ENCODE data around the gene METTL27.
"Not testable (repeated sequence)": the region's sequence is repeated elsewhere in the genome, so short reads cannot be mapped to it uniquely, and the experiment has no call there.

Gene METTL27

DNA sequence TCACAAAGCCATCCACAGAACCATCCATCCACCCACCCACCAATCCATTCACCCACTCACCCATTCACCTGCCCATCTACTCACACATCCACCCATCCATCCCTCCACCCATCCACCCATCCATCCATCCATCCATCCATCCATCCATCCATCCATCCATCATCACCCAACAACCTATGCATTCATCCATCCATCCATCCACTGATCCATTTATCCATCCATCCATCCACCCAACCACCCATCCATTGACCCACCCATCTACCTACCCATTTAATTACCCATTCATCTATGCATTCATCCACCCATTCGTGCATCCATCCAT, 24.1 kb upstream of the METTL27 start:
- DNase-seq = no peak

- DNase-seq = no peak
Observed at GRCh38 chr7:73865738-73866445, 23.6 kb upstream of the METTL27 start.

DNA sequence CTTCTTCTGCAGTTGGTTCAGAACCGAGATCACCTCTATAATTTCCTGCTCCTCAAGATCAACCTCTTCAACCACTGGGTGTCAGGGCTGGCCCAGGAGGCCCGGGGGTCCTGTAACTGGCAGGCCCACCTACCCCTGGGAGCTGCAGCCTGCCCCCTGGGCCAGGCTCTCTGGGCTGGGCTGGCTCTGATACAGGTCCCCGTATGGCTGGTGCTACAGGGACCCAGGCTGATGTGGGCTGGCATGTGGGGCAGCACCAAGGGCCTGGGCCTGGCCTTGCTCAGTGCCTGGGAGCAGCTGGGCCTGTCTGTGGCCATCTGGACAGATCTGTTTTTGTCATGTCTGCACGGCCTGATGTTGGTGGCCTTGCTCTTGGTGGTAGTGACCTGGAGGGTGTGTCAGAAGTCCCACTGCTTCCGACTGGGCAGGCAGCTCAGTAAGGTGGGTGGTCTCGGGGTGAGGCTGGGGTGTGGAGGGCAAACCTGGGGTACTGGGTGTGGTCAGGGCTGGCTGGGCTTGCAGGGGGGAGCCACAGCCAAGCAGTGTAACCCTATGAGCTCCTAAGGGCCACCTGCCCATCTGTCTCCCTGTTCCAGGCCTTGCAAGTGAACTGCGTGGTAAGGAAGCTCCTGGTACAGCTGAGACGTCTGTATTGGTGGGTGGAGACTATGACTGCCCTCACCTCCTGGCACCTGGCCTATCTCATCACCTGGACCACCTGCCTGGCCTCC, 22.8 kb upstream of the METTL27 start:
- no peak for DNase-seq

GRCh38 chr7:73861305-73861704, 19.0 kb upstream of the METTL27 start:
- DNase-seq = no peak

DNA sequence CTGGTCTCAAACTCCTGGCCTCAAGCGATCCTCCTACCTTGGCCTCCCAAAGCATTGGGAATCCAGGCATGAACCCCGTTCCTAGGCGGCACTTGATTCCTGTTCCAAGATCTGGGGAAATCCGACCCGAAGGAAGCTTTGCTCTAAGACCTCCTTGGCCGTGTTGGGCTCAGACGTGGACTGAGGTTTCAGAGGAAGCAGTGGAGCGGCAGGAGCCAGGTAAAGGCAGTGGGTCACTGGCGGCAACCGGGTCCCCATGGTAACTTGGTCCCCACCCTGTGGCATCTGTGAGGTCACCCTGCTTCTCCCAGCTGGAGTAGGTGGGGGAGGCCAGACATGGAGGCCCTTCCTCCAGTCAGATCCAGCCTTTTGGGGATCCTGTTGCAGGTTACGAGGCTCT, 18.5 kb upstream of the METTL27 start, which contains the start of gene TMEM270:
TMEM270 (plus strand) TSS at position 301 of the 400 bp plus-strand sequence; CDS start at position 337, 36 bp downstream.
- no peak for DNase-seq

GRCh38 chr7:73858807-73859206, 16.5 kb upstream of the METTL27 start:
- no peak for DNase-seq

DNA sequence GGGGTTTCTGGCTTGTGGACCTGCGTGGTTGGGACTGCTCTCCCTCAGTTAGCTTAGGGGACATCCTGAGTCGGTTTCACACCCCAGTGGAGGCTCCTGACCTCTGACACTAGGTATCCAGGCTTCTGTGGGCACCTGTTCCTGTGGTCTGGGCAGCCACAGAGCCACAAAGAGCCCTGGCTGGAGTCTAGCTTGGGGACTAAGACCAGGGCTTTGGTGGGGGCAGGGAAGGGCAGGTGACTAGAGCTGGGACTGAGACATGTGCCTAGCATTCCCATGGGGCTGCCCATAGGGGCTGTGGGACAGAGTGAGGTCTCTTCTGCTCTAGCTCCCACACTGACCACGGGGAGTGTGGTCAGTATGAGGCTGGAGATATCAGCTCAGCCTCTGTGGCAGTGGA, 14.6 kb upstream of the METTL27 start:
- DNase-seq = no peak

- no peak for DNase-seq
Observed at GRCh38 chr7:73852500-73852899, 10.2 kb upstream of the METTL27 start.

- DNase-seq = peak; percentile 20 to 33
Observed at GRCh38 chr7:73851410-73852338, 9.4 kb upstream of the METTL27 start.

DNA sequence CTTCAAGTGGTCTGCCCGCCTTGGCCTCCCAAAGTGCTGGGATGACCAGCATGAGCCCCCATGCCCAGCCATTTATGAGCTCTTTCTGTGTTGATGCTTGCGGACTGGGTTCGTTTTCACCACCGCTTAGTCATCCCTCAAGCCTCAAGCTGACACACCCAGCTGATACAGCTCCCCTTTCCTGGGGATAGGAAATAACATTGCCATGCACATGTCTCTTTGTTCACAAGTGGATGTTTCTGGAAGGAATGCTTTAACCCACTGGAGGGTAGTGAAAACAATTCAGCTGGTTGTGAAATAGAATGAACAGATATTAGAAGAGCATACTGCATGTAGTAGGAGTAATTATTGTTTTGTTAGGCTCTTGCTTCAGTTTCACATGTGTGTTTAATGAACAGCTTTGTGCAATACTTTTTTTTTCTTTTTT, 8.5 kb upstream of the METTL27 start:
- no peak for DNase-seq

GRCh38 chr7:73847941-73848723, 5.8 kb upstream of the METTL27 start:
- DNase-seq = no peak

DNA sequence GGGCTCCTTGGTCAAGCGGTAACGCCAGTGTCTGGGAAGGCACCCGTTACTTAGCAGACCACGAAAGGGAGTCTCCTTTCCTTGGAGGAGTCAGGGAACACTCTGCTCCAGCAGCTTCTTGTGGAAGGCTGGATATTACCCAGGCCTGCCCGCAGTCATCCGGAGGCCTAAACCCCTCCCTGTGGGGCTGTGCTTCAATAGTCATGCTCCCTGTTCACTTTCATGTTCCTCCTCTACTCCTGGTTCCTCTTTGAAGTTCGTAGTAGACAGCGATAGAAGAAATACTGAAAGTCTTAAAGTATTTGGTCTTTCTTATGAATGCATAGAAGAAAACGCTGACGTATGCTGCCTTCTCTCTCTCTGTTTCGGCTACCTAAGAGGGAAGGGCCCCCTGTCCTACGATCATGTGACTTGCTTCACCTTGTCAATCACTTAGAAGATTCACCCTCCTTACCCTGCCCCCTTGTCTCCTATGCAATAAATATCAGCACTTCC, 3.4 kb upstream of the METTL27 start:
- not testable (repeated sequence) for DNase-seq

DNA sequence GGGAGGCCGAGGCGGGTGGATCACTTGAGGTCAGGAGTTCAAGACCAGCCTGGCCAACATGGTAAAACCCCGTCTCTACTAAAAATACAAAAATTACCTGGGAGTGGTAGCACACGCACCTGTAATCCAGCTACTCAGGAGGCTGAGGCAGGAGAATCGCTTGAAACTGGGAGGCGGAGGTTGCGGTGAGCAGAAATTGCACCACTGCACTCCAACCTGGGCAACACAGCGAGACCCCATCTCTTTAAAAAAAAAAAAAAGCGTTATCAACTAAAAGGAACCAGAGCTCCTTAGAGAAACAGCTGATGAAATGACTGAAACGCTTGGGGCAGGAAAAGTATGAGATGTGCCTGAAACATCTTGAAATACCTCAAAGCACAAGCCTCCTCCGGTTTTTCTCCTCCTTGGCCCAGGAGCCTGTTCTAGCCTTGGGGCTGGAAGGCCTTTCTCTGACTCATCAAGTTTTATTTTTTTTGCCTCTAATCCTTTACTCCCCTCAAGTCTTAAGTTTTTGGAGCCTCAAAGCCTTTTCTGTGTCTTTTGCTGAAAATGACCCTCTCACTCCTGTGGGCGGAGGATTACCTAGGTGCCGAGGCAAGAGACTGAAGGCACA, 2.6 kb upstream of the METTL27 start:
- no peak for DNase-seq

DNA sequence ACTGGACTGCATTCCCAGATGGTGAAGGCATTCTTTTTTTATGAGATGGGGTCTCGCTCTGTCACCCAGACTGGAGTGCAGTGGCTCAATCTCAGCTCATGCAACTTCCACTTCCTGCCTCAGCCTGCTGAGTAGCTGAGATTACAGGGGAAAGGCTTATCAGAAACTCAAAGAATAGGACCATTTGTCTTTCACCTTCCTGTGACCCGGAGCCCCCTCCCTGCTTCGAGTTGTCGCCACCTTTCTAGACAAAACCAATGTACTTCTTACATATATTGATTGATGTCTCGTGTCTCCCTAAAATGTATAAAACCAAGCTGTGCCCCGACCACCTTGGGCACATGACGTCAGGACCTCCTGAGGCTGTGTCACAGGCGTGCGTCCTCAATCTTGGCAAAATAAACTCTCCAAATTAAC, 1.8 kb upstream of the METTL27 start:
- no peak for DNase-seq

DNA sequence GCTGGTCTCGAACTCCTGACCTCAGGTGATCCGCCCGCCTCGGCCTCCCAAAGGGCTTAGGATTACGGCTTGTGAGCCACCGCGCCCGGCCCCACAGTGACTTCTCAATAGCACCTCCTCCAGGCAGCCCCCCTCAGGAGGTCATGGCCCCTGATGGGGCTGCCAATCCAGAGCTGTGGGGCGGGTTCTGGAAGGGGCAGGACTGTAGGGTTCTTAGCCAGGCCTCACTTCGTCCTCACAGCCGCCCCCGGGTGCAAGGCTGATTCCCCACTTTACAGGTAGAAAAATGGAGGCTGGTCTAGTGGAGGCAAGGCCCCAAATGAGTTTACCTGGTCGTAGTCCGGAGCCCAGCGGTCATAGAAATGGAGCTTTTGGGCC, 638 bp downstream of the METTL27 start:
- DNase-seq = no peak

- no peak for DNase-seq
Observed at GRCh38 chr7:73840715-73841379, 1.5 kb downstream of the METTL27 start.

DNA sequence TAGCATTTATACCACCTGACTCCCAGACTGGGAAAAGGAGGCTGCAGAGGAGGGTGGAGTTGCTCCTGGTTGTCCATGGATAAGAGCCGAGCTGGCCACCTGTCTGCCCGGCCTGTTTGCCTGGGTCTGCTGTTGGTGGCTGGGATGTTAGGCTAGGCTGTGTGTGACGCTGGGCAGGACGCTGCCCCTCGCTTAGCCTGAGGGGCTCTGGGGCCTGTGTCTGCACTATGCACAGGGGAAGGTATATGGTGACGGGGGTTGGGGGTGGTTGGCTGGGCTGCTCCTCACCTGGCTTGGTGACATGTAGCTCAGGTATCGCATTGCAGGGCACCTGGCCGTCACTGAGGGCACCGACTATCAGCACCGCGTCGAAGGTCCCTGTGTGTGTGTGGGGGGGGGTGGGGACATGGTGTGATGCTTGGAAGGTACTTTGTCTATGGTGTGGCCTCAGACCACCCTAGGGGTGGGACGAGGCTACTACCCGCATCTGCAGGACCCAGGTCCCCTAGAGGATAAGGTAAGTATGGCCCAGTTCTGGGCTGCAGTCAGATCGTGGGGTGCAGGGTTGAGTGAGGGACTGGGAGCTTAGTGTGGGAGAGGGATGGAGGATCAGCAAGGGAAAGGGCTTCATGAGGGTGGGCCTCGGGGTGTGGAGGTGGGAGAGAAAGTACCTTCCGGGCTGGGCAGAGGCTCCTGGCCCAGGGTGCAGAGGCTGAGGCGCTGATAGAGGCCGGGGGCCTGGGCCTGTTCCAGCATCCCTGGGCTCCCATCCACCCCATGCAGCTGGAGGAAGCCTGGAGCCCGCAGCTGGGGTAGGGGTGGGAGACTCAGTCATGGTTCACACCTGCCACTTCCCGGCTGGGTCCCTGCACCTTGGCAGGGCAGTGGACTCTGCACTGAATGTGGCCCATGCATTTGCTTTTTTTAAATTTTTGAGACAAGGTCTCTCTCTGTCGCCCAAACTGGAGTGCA, 2.3 kb downstream of the METTL27 start:
- no peak for DNase-seq

DNA sequence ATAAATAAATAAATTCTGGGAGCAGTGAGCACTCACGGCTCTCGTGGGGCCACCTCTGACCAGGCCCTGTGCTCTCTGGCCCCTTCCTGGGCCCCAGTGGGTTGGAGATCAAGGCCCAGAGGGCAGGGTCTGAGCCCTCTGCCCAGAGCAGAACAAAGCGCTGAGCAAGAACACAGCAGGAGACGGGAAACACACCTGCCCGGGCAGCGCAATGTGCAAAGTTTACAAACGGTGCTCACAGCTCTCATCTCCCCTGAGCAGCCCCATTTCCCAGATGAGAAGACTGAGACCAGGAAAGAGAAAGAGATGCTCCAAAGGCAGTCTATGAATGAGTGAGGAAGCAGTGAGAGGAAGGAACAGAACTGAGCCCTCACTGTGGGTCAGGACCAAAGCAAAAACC, 3.0 kb downstream of the METTL27 start:
- DNase-seq = no peak

DNA sequence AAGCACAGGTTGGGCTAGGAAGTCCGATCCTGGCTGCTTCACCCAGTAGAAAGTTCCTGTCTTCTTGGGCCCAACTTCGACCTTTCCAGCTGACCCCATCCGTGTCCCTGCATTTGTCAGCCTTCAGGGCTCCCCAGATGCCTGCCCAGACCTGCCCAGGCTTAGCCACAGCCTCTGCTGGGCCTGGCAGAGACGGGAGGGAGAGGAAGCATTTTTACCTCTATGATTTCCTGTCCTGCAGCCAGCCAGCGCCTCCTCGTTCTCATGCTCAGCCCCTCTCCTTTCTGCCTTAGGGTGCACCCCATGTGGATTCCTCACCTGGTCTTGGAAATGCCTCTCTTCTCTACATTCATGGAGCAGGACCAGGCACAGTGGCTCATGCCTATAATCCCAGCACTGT, 3.7 kb downstream of the METTL27 start:
- DNase-seq = no peak

DNA sequence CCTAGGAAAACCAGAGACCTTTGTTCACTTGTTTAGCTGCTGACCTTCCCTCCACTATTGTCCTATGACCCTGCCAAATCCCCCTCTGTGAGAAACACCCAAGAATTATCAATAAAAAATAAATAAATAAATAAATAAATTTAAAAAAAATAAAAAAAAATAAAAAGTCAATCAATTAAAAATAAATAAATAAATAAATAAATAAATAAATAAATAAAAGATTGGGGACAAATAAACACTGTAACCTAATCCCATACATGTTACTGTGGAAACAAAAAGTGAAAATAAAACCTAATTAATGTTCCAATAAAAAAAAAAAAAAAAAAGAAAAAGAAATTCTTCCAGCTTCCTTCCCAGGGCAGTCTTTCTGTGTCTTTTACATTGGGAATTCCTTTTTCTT, 5.1 kb downstream of the METTL27 start:
- DNase-seq = not testable (repeated sequence)
